Measurements from ENCODE around the gene RNF115. TPM values are rescaled to one million over a fixed set of nuclear protein-coding genes. Genes with fewer than 3 reads are reported as not detected.
"Not testable (repeated sequence)": the region's sequence is repeated elsewhere in the genome, so short reads cannot be mapped to it uniquely, and the experiment has no call there.

The RNF115 gene
- total RNA-seq, 1 experiment from 2014 or later = 17.5 TPM

DNA sequence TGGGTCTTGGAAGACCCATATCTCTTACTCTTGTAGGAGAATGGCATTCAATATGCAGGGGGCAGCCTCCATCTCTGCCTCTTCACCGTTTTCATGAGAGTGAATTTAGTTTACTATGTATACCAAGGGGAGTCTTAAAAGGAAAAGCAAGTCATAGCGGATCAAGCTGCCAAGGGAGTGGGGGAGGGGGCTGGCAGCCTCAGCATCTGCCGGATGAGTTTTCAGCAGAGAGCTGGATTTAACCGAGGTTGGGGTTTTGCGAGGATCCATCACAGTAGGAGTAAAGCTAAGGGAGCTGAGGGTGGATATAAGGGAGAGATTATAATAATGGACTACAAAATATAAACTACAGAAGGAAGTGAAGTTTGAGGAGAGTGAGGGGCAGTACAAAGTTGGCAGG is 94.7 kb downstream of the RNF115 start:
- CTCF ChIA-PET = no interaction called here
- DNase-seq = no peak
- Mint-ChIP-seq H3K36me3 (ENCODE audit: insufficient read depth, unreplicated experiment) (no peaks in the 10 kb centered on the region), H3K27me3 (ENCODE audit: insufficient read depth, unreplicated experiment) (no peaks in the 10 kb centered on the region), H3K9me3 (ENCODE audit: unreplicated experiment) (no peaks in the 10 kb centered on the region), H3K27ac (ENCODE audit: unreplicated experiment) (no peak overlapping the region), H3K4me3 (ENCODE audit: unreplicated experiment) (no peak overlapping the region), H3K4me1 (ENCODE audit: low read depth, unreplicated experiment) (peaks cover 7% of the 10 kb centered on the region)
- Histone ChIP-seq H3K4me1 (no peaks in the 10 kb centered on the region), H3K9me3 (no peaks in the 10 kb centered on the region), H3K36me3 (ENCODE audit: control insufficient read depth, insufficient read depth, low read length) (no peaks in the 10 kb centered on the region), H3K27me3 (replicated peaks; ENCODE audit: control insufficient read depth, insufficient read depth, low read length) (no peaks in the 10 kb centered on the region), H3K4me3 (ENCODE audit: low read depth, low read length) (no peak overlapping the region)
- POLR2A ChIA-PET = no interaction called here
- TF ChIP-seq, protein P1, sequence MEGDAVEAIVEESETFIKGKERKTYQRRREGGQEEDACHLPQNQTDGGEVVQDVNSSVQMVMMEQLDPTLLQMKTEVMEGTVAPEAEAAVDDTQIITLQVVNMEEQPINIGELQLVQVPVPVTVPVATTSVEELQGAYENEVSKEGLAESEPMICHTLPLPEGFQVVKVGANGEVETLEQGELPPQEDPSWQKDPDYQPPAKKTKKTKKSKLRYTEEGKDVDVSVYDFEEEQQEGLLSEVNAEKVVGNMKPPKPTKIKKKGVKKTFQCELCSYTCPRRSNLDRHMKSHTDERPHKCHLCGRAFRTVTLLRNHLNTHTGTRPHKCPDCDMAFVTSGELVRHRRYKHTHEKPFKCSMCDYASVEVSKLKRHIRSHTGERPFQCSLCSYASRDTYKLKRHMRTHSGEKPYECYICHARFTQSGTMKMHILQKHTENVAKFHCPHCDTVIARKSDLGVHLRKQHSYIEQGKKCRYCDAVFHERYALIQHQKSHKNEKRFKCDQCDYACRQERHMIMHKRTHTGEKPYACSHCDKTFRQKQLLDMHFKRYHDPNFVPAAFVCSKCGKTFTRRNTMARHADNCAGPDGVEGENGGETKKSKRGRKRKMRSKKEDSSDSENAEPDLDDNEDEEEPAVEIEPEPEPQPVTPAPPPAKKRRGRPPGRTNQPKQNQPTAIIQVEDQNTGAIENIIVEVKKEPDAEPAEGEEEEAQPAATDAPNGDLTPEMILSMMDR (IDR thresholded peaks at IDR 0.05; ENCODE audit: insufficient read depth in 1 of 2, low read depth in 1 of 2, low read length in 1 of 2, severe bottlenecking in 1 of 2, unreplicated experiment in 1 of 2) = no peak
- BruUV-seq (replicated peaks) = no TSS peak
- intact Hi-C loops (cut with micrococcal nuclease; ENCODE audit: unreplicated experiment) = no loop called here

DNA sequence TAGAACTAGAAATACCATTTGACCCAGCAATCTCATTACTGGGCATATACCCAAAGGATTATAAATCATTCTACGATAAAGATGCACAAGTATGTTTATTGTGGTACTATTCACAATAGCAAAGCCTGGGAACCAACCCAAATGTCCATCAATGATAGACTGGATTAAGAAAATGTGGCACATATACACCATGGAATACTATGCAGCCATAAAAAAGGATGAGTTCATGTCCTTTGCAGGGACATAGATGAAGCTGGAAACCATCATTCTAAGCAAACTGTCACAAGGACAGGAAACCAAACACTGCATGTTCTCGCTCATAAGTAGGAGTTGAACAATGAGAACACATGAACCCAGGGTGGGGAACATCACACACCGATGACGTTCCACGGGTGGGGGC is 97.7 kb downstream of the RNF115 start:
- H3K4me1 ChIP-seq; POLR2A ChIA-PET; H3K4me3 Mint-ChIP-seq (ENCODE audit: unreplicated experiment); H3K36me3 Mint-ChIP-seq (ENCODE audit: insufficient read depth, unreplicated experiment); H3K27me3 Mint-ChIP-seq (ENCODE audit: insufficient read depth, unreplicated experiment); H3K9me3 Mint-ChIP-seq (ENCODE audit: unreplicated experiment); BruUV-seq (replicated peaks); H3K4me3 ChIP-seq (ENCODE audit: low read depth, low read length); DNase-seq; H3K27me3 ChIP-seq (replicated peaks; ENCODE audit: control insufficient read depth, insufficient read depth, low read length); H3K27ac Mint-ChIP-seq (ENCODE audit: unreplicated experiment); intact Hi-C loops (cut with micrococcal nuclease; ENCODE audit: unreplicated experiment); H3K36me3 ChIP-seq (ENCODE audit: control insufficient read depth, insufficient read depth, low read length); H3K9me3 ChIP-seq: not testable (repeated sequence)
- peaks cover 16% of the 10 kb centered on the region for H3K4me1 Mint-ChIP-seq (ENCODE audit: low read depth, unreplicated experiment)
- CTCF ChIA-PET = interaction anchor here (0.5 kb wide), 1 partner anchor 104 kb away, joined by 4 read pairs; no protein-coding TSS in a partner anchor

DNA sequence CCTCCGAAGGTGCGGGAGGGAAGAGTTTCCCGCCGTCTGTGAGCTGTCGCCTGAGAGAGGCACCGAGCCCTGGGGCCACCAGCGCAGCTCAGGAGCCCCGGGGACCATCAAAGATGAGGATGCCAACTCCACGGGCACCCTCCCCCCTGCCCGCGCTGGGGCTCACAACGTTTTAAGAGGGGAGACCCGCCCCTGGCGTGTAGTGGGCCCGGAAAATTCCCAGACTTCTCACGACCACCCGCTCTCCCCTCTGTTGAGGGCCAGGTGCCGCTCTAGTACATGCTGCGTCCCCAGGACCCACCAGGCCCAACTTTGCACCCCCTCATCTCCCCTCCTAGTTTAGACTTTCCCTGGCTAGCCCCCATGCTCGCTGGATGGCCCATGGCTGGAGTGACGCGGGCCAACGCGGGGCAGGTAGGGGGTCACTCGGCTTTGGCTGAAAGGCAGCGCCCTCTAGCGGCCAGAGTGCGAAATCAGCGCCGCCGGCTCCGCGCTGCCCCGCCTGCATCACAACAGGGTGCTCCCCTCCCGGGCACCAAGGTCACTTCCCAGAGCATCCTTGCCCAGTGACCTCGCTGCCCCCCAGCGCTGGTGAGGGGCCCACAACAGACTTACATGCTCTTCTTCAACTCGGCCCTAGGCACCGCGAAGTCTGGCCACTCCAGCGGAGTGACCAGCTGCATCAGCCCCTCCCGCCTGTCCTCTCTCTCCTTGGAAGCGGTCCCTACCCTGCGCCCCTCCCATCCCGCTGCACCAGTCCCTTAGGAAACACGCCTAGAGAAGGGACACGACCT is 102.8 kb downstream of the RNF115 start:
- peaks cover 7% of the 10 kb centered on the region for H3K36me3 Mint-ChIP-seq (ENCODE audit: insufficient read depth, unreplicated experiment)
- CTCF ChIA-PET = interaction anchor here (0.7 to 2.3 kb wide), 8 partner anchors 10 to 288 kb away, joined by 3 to 13 read pairs (median 5); partner anchors contain the start of genes NUDT17 and PDZK1

More for the DNA sequence above, 102.8 kb downstream of the RNF115 start:
- TF ChIP-seq, protein P1 (IDR thresholded peaks at IDR 0.05; ENCODE audit: insufficient read depth in 1 of 2, low read depth in 1 of 2, low read length in 1 of 2, severe bottlenecking in 1 of 2, unreplicated experiment in 1 of 2) = peak; percentile 84 to 96
- H3K9me3 Mint-ChIP-seq (ENCODE audit: unreplicated experiment) = no peaks in the 10 kb centered on the region
- H3K9me3 ChIP-seq = no peaks in the 10 kb centered on the region
- peak; percentile 68 to 81 for DNase-seq
- H3K27ac Mint-ChIP-seq (ENCODE audit: unreplicated experiment) = peak overlapping the region; percentile 69
- no TSS peak for BruUV-seq (replicated peaks)
- H3K4me1 ChIP-seq = peaks cover 28% of the 10 kb centered on the region
- no peaks in the 10 kb centered on the region for H3K27me3 ChIP-seq (replicated peaks; ENCODE audit: control insufficient read depth, insufficient read depth, low read length)
- peak overlapping the region; percentile 66 for H3K4me3 Mint-ChIP-seq (ENCODE audit: unreplicated experiment)
- no peaks in the 10 kb centered on the region for H3K27me3 Mint-ChIP-seq (ENCODE audit: insufficient read depth, unreplicated experiment)
- H3K4me1 Mint-ChIP-seq (ENCODE audit: low read depth, unreplicated experiment) = peaks cover 38% of the 10 kb centered on the region
- POLR2A ChIA-PET = interaction anchor here (1.2 kb wide), 1 partner anchor 10 kb away, joined by 5 read pairs; no protein-coding TSS in a partner anchor
- peak overlapping the region; percentile 23 for H3K4me3 ChIP-seq (ENCODE audit: low read depth, low read length)
- intact Hi-C loops (cut with micrococcal nuclease; ENCODE audit: unreplicated experiment) = loop anchor here (1.0 kb wide), 1 partner anchor 10 kb away; no protein-coding TSS in a partner anchor
- H3K36me3 ChIP-seq (ENCODE audit: control insufficient read depth, insufficient read depth, low read length) = no peaks in the 10 kb centered on the region

All from Caco-2 (cell line).